NCI-H748 treated with DMSO at 0.1 percent for 48 hours (cell line): Measurements from ENCODE around the gene RREB1.
"Not testable (repeated sequence)": the region's sequence is repeated elsewhere in the genome, so short reads cannot be mapped to it uniquely, and the experiment has no call there.

Experiments used
- DNase-seq: peaks from one replicate; lab custom pipeline; 2025; lab: John Stamatoyannopoulos, UW

The RREB1 gene

GRCh38 chr6:7145885-7146828 is 38.4 kb downstream of the RREB1 start:
- DNase-seq, result no peak

GRCh38 chr6:7147051-7147671 is 39.4 kb downstream of the RREB1 start:
- DNase-seq, result no peak

DNA sequence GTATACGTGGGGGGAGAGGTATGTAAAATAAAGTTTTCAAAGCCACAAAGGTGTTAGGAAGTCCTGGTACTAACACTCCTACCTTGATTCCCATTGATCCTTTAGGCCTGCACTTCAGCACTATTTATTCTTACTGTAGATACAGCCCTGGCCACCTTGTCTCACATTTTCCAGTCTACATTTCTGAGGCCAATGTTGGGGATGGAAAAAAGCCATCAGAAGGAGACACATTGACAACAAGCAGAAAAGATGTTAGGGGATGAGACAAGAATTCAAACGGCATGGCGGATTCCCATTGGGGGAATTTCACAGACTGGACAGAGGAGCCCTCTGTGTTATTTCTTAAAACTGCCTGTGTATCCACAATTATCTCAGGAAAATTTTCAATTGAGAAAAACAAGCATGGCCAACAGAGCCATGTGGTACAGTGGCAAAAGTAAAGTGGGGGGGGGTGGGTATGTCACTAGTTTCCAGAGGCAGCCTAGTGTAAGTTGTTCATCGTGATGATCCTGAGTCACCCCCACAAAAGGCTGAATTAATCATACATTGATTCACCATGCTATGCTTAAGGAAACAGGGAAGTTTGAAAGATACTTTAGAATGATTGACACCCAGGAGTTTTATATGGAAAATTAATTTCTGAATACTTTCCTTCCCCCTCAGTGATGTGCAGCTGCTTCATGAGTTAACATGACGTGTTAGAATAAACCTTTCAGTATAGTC is 40.5 kb downstream of the RREB1 start:
- no peak for DNase-seq

GRCh38 chr6:7150381-7151064 is 42.8 kb downstream of the RREB1 start:
- DNase-seq, result no peak

GRCh38 chr6:7151381-7151780 is 43.6 kb downstream of the RREB1 start:
- no peak for DNase-seq

GRCh38 chr6:7152462-7152861 is 44.7 kb downstream of the RREB1 start:
- no peak for DNase-seq

- no peak for DNase-seq
These were observed 46.0 kb downstream of the RREB1 start for GRCh38 chr6:7153789-7154188.

DNA sequence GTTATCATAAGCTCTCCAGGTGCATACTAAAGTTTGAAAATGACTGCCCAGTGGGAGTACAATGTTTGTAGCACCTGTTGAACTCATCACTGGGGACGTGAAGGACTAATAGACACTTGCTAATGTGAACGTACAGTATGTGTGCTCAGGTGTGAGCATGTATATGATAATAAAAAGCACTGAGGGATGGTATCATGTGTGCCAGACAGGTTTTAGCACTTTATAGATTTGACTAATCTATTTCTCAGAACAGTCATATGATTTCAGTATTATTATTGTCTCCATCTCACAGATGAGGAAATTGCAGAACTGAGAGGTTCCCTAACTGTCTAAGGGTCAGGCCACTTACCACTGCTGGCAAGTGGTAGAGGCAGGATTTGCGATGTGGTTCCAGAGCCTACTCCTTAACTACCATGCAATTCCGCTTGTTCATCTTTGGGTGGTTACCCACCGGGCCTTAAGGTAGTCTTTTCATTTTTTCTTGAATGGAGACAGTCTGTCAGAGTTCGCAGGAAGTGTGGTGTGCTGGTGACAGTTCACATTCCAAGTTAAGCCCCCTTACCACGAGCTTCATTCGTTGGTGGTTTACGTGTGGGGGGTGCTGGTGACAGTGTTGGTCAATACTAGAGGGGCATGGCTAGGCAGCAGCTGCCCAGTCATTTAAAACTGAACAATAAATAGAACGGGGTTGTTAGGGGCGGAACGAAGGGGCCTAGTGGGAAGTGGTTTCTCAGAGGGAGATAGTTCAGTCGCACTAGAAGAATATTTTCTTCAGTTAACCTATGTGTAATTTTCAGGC is 46.8 kb downstream of the RREB1 start:
- DNase-seq, result no peak

DNA sequence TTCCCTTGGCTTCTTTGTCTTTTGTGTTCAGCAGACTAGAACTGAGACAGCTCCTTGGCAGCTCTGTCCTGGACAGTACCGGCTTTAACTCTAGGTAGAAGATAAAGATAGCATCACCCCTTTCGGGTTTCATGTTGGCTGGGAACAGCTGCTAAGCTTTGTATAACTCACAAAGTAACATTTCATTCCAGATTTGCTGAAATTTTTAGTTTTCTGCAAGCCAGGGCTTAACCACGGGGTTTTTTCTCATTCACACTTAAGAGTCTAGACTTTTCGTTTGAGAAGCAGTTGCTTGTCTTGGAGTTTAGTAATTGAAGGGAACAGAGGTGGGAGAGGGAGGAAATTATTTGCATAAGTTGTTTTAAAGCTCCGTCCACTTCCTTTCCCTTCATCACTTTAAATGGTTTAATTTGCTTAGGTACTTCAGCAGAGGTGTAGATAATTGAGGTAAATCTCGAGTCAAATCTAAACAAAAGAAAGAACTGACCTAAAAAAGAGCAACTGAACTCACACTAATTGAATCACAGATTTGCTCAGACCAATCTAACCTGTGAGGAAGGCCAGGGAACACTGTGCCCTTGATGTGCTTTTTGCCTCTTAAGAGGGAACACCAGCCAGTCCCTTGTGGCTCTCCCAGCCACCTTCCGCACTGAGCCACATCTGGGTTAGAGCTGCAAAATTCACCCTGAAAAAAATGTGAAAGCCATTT is 48.3 kb downstream of the RREB1 start:
- DNase-seq, result no peak

GRCh38 chr6:7156643-7157278 is 49.0 kb downstream of the RREB1 start:
- DNase-seq, result no peak

DNA sequence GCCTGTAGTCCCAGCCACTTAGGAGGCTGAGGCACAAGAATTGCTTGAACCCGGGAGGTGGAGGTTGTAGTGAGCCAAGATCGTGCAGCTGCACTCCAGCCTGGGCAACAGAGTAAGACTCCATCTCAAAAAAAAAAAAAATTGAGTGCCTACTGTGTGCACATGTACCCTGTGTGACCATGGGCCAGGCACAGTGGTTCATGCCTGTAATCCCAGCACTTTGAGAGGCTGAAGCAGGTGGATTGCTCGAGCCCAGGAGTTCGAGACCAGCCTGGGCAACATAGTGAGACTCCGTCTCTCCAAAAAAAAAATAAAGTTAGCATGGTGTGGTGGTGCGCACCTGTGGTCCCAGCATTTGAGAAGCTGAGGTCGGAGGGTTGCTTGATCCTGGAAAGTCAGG is 49.5 kb downstream of the RREB1 start:
- not testable (repeated sequence) for DNase-seq

- no peak for DNase-seq
These were observed 50.2 kb downstream of the RREB1 start for GRCh38 chr6:7157752-7158616.

DNA sequence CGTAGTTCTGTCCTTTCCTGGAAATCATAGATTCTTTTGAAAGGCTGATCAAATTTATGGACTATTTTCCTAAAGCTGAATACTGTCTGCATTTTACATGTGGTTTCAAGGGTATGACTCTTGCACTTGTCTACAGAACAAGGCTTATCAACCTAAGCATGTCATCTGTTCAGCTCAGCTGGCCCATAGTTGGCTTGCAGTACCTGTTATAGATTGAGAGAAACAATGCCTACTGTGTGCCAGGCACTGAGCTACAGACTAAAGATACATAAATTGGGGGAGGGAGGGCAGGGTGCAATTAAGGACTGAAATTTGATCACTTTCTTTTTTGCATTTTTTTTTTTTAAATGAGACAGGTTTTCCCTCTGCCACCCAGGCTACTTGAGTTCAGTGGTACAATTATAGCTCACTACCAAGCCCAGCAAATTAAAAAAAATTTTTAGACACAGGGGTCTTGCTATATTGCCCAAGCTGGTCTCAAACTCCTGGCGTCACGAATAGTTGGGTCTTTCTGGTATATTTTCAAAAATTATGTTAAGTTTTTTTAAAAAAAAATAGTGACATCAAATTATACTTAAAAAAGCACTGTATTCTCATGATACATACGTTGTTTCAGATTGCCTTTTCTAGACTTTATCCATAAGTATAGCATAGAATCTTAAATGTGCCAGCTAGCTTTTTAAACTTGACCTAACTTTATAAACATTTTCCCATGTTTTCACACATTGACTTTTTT is 52.2 kb downstream of the RREB1 start:
- no peak for DNase-seq

DNA sequence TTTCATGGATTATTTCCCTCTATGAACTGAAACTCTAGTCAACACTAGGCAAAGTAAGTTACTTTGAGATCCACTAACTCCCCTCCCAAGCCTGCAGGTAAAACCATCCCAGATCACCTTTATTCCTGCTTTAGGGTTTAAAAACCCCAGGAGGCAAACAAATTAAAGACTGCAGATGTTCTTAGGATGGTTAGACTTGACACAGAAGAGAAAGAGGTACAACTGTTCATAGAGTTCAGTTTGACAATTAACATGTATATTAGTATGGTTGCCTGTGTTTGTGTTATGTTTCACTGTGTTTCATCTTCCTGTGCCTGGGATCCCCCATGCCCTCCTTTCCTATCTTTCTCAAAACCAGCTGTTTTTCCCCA is 53.5 kb downstream of the RREB1 start:
- no peak for DNase-seq

GRCh38 chr6:7161845-7162244 is 54.1 kb downstream of the RREB1 start:
- DNase-seq, result no peak

- DNase-seq, result no peak
These were observed 55.9 kb downstream of the RREB1 start for GRCh38 chr6:7163661-7164071.

- DNase-seq, result no peak
These were observed 56.8 kb downstream of the RREB1 start for GRCh38 chr6:7164536-7165001.
